Fibroblast of skin of right quadriceps (primary cell): Measurements from ENCODE around the gene GRIA3.
A peak's percentile ranks its signal among the peaks of the same experiment; 100 is the strongest.
"Not testable (repeated sequence)": the region's sequence is repeated elsewhere in the genome, so short reads cannot be mapped to it uniquely, and the experiment has no call there.

Experiments used
- DNase-seq: peaks from one replicate; pipeline ENCODE4 v3.0.0-alpha.2; 2013

Gene GRIA3

GRCh38 chrX:123361371-123361770, 177.3 kb downstream of the GRIA3 start:
- peak; percentile 56 for DNase-seq

- not testable (repeated sequence) for DNase-seq
These were observed 202.1 kb downstream of the GRIA3 start for GRCh38 chrX:123386196-123386595.

GRCh38 chrX:123392921-123393320, 208.8 kb downstream of the GRIA3 start:
- DNase-seq, result peak; percentile 17

GRCh38 chrX:123399709-123400108, 215.6 kb downstream of the GRIA3 start:
- peak; percentile 10 for DNase-seq

GRCh38 chrX:123405231-123405630, 221.2 kb downstream of the GRIA3 start:
- DNase-seq, result no peak

GRCh38 chrX:123408821-123409737, 225.0 kb downstream of the GRIA3 start:
- peak; percentile 76 for DNase-seq

GRCh38 chrX:123422875-123423274, 238.8 kb downstream of the GRIA3 start:
- peak; percentile 37 for DNase-seq

GRCh38 chrX:123424546-123424945, 240.5 kb downstream of the GRIA3 start:
- DNase-seq, result peak; percentile 80

GRCh38 chrX:123425471-123425870, 241.4 kb downstream of the GRIA3 start:
- peak; percentile 31 for DNase-seq

- DNase-seq, result peak; percentile 25
These were observed 241.8 kb downstream of the GRIA3 start for GRCh38 chrX:123425904-123426303.

- no peak for DNase-seq
These were observed 248.5 kb downstream of the GRIA3 start for GRCh38 chrX:123432361-123433150.

GRCh38 chrX:123436512-123437136, 252.5 kb downstream of the GRIA3 start:
- DNase-seq, result no peak

GRCh38 chrX:123439926-123440325, 255.8 kb downstream of the GRIA3 start:
- not testable (repeated sequence) for DNase-seq

- DNase-seq, result no peak
These were observed 258.7 kb downstream of the GRIA3 start for GRCh38 chrX:123442764-123443163.

GRCh38 chrX:123447506-123447905, 263.4 kb downstream of the GRIA3 start:
- no peak for DNase-seq

- no peak for DNase-seq
These were observed 265.3 kb downstream of the GRIA3 start for GRCh38 chrX:123449335-123449734.

GRCh38 chrX:123450222-123450621, 266.1 kb downstream of the GRIA3 start:
- DNase-seq, result peak; percentile 2

GRCh38 chrX:123454712-123455431, 270.8 kb downstream of the GRIA3 start:
- no peak for DNase-seq

- DNase-seq, result no peak
These were observed 271.6 kb downstream of the GRIA3 start for GRCh38 chrX:123455693-123456092.

GRCh38 chrX:123464709-123465108, 280.6 kb downstream of the GRIA3 start:
- no peak for DNase-seq

GRCh38 chrX:123468481-123468880, 284.4 kb downstream of the GRIA3 start:
- no peak for DNase-seq

- DNase-seq, result peak; percentile 5
These were observed 291.1 kb downstream of the GRIA3 start for GRCh38 chrX:123475068-123475724.
